Left lobe of liver (tissue), 2 donors: ENCODE data around the gene XPA. TPM values are rescaled to one million over a fixed set of nuclear protein-coding genes. Genes with fewer than 3 reads are reported as not detected.

Source experiments
- ATAC-seq: fragments of 200-7000 bp; cut with Tn5 transposase; one replicate; pipeline ENCODE4 v1.9.1; 2020; ENCODE audit warnings: mild to moderate bottlenecking, moderate library complexity
- DNase-seq: peaks from one replicate; pipeline ENCODE4 v3.0.0-alpha.2; 2020; ENCODE audit warnings: low spot score
- total RNA-seq: library from RNA; stranded (reverse); gene quantifications from one replicate; pipeline ENCODE4 v1.2.1, GENCODE V29; 2021
- donor health status: DM: no; HTN: no; CAD: no; lungs with moderate emphysema.
- donor health status: DM: no; HTN: yes; CAD: no.

XPA gene
- total RNA-seq, 1 donor from 2014 or later = 8.0 TPM

DNA sequence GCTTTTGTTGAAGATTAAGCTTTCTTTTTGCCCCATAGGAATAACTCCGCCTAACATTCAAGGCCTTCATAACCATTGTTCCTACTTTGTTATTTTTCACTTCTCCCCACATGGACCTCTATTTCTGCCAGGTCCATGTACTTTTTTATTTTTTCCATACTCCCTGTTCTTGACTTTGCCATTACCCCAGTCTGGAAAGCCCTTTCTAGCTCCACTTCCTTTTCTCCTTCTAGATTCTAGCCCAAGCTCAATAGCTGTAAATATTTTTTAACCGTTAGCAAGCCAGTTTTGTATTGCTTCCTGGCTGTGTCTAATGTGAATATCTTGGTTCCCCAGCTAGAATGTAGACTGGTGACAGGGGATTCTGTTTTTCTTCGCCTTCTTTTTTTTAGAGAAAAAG is 37.4 kb downstream of the XPA start:
- DNase-seq (no peak), ATAC-seq (no peak)

DNA sequence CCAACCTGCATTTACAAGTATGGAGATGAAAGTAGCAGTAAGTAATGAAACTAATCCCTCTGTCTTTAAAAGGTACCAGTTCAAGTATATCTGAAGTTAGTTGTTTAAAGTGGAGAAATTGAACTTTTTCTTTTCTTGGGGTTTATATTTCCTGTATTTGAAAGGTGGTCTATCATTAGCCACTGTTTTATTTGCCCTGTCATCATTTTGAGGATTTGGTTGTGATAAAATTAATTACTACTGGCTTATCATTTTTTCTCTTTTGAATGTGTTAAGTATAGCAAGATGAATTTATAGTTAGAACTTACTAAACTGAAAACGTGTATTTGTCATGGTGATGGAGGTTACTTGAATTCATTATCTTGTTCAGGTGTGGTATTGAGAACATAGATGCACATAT is 38.4 kb downstream of the XPA start:
- ATAC-seq (no peak), DNase-seq (no peak)

DNA sequence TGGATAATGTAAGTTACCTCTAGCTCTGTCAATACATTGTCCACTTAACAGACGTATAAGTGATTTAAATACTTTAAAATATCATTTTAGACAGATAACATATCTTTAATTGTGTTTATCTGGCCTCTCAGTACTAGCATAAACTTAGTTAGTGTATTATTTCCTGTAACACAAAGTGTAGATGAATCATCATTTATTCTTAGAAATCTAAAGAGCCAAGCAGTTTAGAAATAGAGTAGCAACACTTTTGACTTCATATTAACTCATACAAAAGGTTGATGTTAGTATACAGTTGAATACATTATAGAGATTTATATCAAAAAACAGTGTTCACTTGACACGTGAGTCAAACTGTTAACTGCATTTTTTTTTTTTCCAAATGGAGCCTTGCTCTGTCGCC is 45.5 kb downstream of the XPA start:
- DNase-seq (no peak), ATAC-seq (no peak)

DNA sequence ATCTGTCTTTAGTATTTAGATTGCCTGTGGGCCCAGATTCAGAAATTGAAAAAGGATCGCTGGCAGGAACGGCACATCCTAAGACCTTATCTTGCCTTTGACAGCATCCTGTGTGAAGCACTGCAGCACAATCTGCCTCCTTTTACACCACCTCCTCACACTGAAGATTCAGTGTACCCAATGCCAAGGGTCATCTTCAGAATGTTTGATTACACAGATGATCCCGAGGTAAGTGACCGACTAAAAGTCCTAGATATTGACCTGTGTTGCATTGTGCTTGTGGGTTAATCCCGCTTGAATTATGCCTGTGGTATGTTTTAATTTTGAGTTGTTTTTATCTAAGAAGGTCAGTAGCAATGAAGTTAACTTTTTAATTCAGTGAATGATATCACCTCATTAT is 49.1 kb downstream of the XPA start:
- DNase-seq (no peak), ATAC-seq (peak; percentile 91)

DNA sequence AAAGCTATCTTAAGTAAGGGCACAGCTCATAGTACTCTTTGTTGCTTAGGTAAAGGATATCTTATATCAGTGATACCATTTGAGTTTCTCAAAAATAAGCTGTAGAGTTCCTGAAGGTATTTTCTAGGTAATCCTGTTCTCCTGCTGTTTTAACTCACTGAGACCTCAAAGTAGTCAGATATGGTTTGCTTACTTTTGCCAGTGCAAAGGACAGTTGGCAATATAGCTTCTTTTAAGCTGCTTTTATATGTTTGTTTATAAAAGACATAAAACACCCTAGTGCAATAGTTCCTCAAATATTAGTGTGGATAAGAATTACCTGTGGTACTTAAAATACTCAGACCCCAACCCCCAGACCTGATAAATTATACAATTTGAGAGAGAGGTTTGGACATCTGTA is 51.4 kb downstream of the XPA start:
- peak; percentile 61 for ATAC-seq
- DNase-seq = no peak

DNA sequence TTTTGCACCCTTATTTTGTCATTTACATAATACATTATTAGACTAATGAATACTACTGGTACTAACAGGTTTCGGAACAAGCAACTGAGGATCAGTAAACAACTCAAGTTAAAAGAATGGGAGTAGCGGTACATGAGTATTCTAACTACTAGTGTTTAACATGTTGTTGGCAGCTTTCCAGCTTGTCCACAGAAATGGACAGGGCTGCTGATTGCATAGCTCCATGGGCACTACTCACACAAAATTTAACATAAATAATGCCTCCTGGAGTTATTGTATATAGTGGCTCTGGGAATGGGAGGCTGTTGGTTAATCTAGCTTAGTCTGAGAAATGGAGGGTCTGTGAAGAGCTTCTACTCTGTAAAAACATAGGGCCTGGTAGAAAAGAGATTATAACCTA is 56.8 kb downstream of the XPA start:
- ATAC-seq = no peak
- no peak for DNase-seq

DNA sequence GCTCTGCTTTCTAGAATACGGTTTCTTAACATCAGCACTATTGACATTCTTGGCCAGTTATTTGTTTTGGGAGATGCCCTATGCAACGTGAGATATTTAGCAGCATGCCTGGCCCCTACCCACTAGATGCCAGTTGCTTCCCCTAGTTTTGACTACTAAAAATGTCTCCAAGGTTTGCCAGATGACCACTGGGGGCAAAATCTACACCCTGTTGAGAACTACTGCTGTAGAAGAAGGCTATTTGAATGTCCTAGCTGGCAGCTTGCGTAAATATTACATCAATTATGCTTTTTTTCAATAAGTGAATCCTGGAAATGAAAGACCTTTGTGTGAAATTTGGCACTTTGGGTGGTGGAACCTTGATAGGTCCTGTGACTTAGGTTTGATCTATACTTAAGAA is 58.5 kb downstream of the XPA start:
- ATAC-seq (no peak), DNase-seq (no peak)

DNA sequence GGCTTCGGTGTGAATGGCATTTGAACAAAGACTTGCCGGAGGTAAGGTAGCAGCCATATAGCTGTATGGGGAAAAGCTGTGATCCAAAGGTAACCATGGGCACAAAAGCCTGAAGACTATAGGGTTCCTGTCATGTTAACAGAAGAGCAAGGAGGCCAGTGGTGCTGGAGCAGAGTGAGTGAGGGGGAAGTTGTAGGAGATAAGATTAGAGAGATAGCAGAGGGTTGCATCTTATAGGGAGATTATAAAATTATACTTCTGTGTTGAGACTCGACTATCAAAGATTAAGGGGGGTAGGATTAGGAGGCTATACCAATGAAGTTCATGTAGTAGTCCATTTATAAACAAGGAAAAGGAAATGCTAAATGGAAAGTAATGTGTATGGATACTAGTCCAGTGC is 60.2 kb downstream of the XPA start:
- ATAC-seq (no peak), DNase-seq (no peak)

DNA sequence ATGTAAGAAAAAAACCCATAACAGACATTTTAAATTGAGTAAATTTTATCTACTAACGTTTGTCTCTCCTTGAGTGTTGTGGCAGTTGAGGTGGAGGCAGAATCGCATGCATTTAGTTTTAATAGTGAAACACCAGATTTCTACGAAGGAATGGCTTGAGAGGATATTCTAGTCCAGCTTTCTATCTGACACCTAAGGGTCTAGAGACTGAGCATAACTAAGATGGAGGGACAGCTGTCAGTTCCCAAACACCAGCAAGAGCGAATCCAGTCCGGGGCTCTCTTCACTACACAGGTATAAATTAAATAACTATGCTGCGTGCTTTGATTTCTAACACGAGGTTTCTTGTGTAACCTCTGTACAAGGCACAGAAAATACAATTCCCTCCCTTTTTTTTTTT is 62.1 kb downstream of the XPA start:
- DNase-seq (no peak), ATAC-seq (no peak)

DNA sequence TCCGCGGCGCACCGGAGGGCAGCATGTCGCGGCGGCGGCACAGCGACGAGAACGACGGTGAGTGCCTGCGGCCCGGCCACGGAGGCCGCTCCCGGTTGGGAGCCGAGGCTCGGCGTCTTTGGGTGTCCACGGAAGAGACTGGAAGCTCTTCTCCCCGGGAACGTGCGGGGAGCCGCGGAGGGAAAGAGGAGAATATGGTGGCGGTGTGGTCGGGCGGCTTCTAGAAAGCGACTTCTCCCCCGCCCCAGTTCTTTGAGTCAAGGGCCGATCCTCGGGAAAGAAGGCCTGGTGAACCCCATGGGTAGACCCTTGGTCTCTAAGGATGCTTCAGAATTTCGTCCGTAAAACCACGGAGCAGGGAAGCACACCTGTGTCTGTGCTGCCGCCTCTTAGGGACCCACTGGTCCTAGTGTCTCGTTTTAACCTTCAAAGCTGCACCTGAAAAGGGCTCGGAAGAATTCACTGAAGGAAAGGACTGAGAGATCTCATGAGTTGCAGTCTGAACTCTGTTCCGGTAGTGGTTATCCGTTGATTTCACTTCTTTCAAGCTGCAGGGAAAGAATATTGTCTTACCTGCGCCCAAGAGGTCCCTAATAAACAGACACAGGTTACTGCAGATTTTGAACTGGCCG is 63.2 kb downstream of the XPA start:
- DNase-seq = no peak

DNA sequence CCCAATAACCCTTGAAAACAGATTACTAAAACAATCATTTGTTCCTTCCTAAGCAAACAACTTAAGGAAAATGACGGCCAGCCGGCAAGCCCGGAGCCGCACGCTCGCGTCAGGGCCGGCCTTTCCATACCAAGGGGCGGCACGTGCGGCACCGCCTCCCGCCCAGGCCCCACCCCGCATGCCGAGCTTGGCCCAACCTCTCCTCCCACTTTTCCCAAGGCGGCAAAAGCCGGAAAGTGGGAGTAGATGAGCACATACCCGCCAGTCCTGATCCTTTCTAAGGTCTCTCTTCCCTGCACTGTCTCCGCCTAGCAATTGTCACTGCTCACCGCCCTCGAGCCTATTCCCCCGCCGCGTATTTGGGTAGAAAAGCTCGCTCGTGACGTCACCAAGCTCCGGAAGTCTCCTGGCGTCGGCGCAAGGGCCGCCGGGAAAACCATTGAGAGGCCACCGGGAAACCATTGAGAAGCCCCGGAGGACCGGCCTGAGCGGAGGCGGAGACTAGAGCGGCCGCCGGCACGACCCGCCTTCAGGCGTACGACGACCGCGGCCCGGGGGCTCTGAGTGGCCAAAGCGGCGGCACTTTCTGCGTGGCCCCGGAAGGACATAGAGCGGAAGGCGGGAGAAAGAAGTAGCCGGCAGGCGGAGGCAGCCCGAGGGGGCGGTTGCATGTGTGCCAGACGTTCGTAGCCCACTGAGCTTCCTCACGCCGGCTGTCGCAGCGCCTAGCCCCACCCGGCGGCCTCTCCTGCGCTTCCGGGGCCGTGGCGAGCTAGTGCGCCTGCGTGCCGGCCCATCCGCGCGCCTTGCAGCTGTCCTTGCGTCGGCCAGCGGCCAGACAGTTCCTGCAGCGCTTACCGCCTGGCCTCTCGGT is 63.9 kb downstream of the XPA start, which contains the start of the genes NCBP1 and TSTD2:
TSS of gene NCBP1 (plus strand) at position 837 of the 874 bp plus-strand sequence. CDS start 61 bp downstream, outside the sequence.
TSS of gene TSTD2 (minus strand) at position 384 of the 874 bp plus-strand sequence. CDS start 5,806 bp downstream, outside the sequence.
- ATAC-seq (peak; percentile 89), DNase-seq (peak; percentile 99)

More for the DNA sequence above, 63.2 kb downstream of the XPA start:
- ATAC-seq = peak; percentile 6

DNA sequence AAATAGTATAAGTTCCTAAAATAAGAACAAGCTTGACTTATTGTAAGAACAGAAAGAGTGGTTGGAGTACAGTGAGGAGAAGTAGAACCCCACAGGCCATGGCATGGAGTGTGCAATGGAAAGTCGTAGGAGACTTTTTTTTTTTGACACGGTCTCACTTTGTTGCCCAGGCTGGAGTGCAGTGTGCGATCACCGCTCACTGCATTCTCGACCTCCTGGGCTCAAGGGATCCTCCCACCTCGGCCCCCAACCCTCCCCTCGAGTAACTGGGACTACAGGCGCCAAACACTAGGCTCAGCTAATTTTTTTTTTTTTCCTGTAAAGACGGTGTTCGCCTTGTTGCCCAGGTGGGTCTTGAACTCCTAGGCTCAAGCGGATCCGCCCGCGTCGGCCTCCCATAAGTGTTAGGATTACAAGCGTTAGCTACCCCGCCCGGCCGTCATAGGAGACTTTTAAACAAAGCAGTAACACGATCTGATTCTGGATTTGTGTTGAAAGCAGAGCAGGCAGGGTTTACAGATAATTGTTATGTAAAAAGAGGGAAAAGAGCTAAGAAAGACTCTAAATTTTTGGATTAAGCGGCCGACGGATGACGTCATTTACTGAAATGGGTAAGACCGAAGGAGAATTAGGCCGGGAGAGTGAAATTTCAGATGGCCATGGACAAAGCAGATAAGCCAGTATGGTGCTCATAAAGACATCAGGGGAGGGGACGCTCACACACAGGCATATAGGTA is 64.7 kb downstream of the XPA start:
- ATAC-seq = peak; percentile 12

DNA sequence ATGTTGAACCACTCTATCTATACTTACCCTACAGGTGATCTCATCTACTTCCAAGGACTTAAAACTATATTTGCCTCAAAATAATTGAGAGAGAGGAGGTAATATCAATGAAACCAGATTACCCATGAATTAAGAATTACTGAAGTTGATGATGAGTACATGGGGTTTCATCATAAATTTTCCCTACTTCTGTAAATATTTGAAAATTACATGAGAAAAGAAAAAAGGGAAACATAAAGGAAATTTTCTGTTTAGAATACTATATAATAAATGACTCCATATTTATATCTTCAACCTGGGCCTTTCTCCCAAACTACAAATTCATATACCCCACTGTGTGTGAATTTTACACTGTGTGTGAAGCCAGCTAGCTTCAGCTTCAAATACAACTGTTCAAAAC is 66.5 kb downstream of the XPA start:
- DNase-seq = no peak
- no peak for ATAC-seq

More for the DNA sequence above, 64.7 kb downstream of the XPA start:
- DNase-seq = peak; percentile 54

DNA sequence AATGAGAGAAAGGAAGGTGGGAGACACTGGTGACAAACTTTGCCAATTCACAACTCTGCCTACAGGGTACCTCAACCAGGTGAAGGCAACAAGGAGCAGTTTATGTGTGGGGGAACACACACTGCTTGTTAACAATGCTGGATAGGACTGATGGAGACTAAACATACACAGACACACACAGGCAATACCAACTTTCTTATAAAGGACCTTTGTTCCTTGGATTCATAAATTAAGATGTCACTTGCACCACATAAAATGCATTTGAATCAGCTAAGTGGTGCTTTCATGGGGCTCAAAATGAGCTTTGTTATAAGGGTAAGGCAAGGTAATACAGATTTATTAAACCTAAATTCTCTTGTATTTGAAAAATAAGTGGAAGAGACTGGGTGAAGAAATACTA is 68.0 kb downstream of the XPA start:
- ATAC-seq (no peak), DNase-seq (no peak)

DNA sequence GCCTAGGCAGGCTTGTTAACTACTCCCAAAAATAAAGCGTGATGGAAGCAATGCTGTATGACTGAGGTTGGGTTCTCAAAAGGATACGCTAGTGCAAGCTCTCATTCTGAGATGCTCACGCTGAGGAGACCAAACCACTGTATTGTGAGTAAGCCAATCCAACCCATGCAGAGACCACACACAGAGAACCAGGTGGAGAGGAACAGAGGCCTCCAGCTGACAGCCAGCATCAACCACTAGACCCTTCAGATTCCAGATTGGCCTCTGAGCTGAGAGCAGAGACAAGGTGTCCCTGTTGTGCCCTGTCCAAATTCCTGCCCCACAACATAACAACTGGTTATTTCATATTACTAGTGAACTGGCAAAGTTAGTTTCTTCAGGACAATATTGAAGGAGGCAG is 68.5 kb downstream of the XPA start:
- no peak for ATAC-seq
- no peak for DNase-seq

DNA sequence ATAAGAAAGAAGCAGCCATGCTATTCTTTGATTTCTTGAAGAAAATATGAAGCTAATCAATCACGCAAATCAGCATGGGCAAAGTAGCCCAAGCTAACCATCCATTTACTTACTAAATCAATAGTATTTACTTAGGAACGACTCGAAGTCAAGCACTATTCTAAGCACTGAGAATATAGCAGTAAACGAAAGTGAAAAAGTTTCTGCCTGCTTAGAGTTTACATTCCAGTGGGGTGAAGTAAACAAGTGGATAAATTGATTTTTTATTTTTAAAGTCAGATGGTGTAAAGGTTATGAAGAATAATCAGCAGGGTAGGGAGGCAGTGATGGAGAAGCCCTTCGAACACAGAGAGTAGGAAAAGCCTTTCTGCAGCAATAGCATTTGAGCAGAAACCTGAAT is 69.5 kb downstream of the XPA start:
- peak; percentile 54 for ATAC-seq

DNA sequence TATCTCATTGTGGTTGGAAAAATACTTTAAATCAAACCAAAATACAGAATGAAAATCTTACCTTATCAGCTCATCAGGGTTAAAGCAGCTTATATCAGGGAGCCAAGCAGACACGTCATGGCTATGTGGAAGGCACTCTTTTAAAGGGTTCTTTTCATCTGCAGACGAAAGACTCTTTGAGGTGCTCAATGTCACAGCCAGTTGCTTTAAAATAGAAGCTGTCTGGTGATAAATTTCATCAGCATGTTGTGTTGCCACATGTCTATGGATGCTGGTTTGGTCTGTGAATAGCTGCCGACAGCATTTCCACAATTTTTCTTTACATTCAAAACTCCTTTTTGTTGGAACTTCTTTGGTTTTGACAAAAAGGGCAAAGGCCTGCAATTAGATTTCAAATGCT is 71.5 kb downstream of the XPA start:
- DNase-seq = no peak
- no peak for ATAC-seq

More for the DNA sequence above, 69.5 kb downstream of the XPA start:
- DNase-seq = no peak
